Measurements from ENCODE around the gene RRP1B. TPM values are rescaled to one million over a fixed set of nuclear protein-coding genes. Genes with fewer than 3 reads are reported as not detected.
"Not testable (repeated sequence)": the region's sequence is repeated elsewhere in the genome, so short reads cannot be mapped to it uniquely, and the experiment has no call there.

RRP1B gene
- total and polyA plus RNA-seq, 8 donors, result 4.0 to 23.6 (median 10.3) TPM

DNA sequence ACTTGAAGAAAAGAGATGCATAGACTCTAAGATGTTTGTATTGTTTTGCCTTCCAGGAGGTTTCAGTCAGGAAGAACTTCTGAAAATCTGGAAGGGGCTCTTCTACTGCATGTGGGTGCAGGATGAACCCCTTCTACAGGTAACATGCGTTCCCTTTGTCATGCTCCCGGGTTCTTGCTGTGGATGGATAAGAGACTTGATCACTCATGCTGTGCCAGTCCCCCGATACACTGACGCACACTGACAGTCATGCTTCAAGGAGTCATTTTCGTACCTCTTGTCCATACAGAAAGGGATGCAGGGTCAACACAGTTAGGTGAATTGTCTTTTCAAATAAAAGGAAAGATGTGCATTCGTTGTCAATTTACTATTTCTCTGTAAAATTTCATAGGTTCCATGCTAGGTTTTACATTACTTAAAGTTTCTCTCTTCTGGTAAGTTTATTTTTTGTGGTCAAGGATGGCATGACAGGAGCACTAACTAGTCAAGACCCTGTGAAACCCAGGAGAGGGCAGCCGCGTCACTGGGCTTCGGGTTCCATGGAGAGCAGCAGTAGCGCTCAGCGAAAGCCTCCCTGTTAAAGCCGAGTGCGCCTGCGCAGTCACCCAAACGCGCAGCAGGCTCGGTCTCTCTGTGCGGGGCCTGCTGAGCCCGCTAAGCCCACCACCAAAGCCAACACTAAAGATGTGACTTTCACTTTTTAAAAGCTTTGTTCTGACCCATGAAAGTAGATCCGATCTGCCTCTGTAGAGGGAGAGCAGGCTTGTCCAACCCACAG, 10.7 kb downstream of the RRP1B start:
- Histone ChIP-seq H3K4me1 (peaks cover 0 to 5% (median 0%) of the 10 kb centered on the region in 4 donors), H3K27me3 (no peaks in the 10 kb centered on the region), H3K4me3 (no peak overlapping the region), H3K36me3 (peaks cover 9 to 79% (median 66%) of the 10 kb centered on the region in 4 donors), H3K27ac (no peak overlapping the region), H3K9me3 (no peaks in the 10 kb centered on the region)
- DNase-seq, result no peak
- no peak for TF ChIP-seq POLR2AphosphoS5 (IDR thresholded peaks at IDR 0.05)
- no peak for TF ChIP-seq CTCF (IDR thresholded peaks at IDR 0.05)
- no peak for TF ChIP-seq EP300 (IDR thresholded peaks at IDR 0.05)
- TF ChIP-seq POLR2A (IDR thresholded peaks at IDR 0.05), result no peak
- intact Hi-C loops (cut with DNase I; ENCODE audit: low total_unique reads), result loop anchor here (10.0 kb wide), 1 partner anchor 665 kb away; no protein-coding TSS in a partner anchor
- WGBS, 5 donors, result 88 to 93% (median 90%) methylated on average over 20 of the region's 20 CpGs

DNA sequence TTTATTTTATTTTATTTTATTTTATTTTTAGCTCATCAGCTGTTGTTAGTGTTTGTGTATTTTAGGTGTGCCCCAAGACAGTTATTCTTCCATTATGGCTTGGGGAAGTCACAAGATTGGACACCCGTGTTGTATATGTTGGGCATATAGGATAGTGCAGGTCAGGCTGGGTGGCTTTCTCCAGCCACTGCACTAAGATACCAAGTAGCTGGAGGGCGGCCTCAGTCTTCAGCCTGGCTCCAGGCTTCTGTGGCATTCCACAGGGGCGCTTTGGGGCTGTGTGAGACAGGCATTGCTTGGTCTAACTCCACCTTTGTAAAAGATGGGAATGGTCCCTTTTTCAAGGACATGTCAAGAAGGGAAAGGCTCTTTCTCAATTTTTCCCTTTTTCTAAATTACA, 16.5 kb downstream of the RRP1B start:
- no peak for DNase-seq
- no peak overlapping the region for H3K27ac ChIP-seq
- H3K4me1 ChIP-seq, result no peaks in the 10 kb centered on the region
- 87 to 95% (median 92%) methylated on average over 3 of the region's 3 CpGs for whole genome bisulfite sequencing, 5 donors
- no peak for TF ChIP-seq CTCF (IDR thresholded peaks at IDR 0.05)
- H3K27me3 ChIP-seq, result no peaks in the 10 kb centered on the region
- no peak overlapping the region for H3K4me3 ChIP-seq
- H3K9me3 ChIP-seq, result no peaks in the 10 kb centered on the region
- intact Hi-C loops (cut with DNase I; ENCODE audit: low total_unique reads), result loop anchor here (10.0 kb wide), 1 partner anchor 671 kb away; no protein-coding TSS in a partner anchor
- peaks cover 25 to 100% (median 95%) of the 10 kb centered on the region in 4 donors for H3K36me3 ChIP-seq

GRCh38 chr21:43676391-43676790, 17.0 kb downstream of the RRP1B start:
- Histone ChIP-seq H3K27me3 (no peaks in the 10 kb centered on the region), H3K4me3 (no peak overlapping the region), H3K4me1 (no peaks in the 10 kb centered on the region), H3K27ac (no peak overlapping the region), H3K9me3 (no peaks in the 10 kb centered on the region), H3K36me3 (peaks cover 26 to 100% (median 95%) of the 10 kb centered on the region in 4 donors)
- intact Hi-C loops (cut with DNase I; ENCODE audit: low total_unique reads), result loop anchor here (10.0 kb wide), 1 partner anchor 672 kb away; no protein-coding TSS in a partner anchor
- 91 to 94% (median 94%) methylated on average over 15 of the region's 15 CpGs for WGBS, 5 donors
- no peak for DNase-seq
- TF ChIP-seq POLR2A (IDR thresholded peaks at IDR 0.05), result no peak
- TF ChIP-seq EP300 (IDR thresholded peaks at IDR 0.05), result no peak
- no peak for TF ChIP-seq CTCF (IDR thresholded peaks at IDR 0.05)
- TF ChIP-seq POLR2AphosphoS5 (IDR thresholded peaks at IDR 0.05), result no peak

- WGBS, 5 donors, result 90 to 94% (median 92%) methylated on average over 12 of the region's 12 CpGs
- Histone ChIP-seq H3K27ac (no peak overlapping the region), H3K36me3 (peaks cover 41 to 100% (median 97%) of the 10 kb centered on the region in 4 donors), H3K4me1 (no peaks in the 10 kb centered on the region), H3K9me3 (no peaks in the 10 kb centered on the region), H3K4me3 (no peak overlapping the region), H3K27me3 (no peaks in the 10 kb centered on the region)
- TF ChIP-seq POLR2AphosphoS5 (IDR thresholded peaks at IDR 0.05) (no peak), POLR2A (IDR thresholded peaks at IDR 0.05) (no peak), EP300 (IDR thresholded peaks at IDR 0.05) (no peak), CTCF (IDR thresholded peaks at IDR 0.05) (no peak)
- intact Hi-C loops (cut with DNase I; ENCODE audit: low total_unique reads), result loop anchor here (10.0 kb wide), 1 partner anchor 675 kb away; no protein-coding TSS in a partner anchor
- no peak for DNase-seq
Measured at GRCh38 chr21:43679951-43680350, 20.6 kb downstream of the RRP1B start.

DNA sequence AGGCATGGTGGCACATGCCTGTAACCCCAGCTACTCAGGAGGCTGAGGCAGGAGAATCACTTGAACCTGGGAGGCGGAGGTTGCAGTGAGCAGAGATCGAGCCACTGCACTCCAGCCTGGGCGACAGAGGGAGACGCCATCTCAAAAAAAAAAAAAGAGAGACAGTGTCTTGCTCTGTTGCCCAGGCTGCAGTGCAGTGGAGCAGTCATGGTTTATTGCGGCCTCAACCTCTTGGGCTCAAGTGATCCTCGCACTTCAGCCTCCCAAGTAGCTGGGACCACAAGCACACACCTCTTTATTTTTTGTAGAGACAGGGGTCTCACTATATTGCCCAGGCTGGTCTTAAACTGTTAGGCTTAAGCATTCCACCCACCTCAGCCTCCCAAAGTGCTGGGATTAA, 21.1 kb downstream of the RRP1B start:
- DNase-seq; H3K9me3 ChIP-seq; H3K4me3 ChIP-seq; H3K4me1 ChIP-seq; intact Hi-C loops (cut with DNase I; ENCODE audit: low total_unique reads); H3K27ac ChIP-seq; H3K27me3 ChIP-seq: not testable (repeated sequence)
- 83 to 96% (median 87%) methylated on average over 6 of the region's 6 CpGs for WGBS, 5 donors
- H3K36me3 ChIP-seq, result peaks cover 45 to 100% (median 97%) of the 10 kb centered on the region in 4 donors

Data from stomach (tissue), 9 donors.